Measurements from ENCODE around the gene MBP. TPM values are rescaled to one million over a fixed set of nuclear protein-coding genes. Genes with fewer than 3 reads are reported as not detected.
A peak's percentile ranks its signal among the peaks of the same experiment; 100 is the strongest.

Gene MBP
- total and polyA plus RNA-seq, 2 of the 4 experiments (the other 2 are of a cell fraction): 0.72 to 0.90 TPM

DNA sequence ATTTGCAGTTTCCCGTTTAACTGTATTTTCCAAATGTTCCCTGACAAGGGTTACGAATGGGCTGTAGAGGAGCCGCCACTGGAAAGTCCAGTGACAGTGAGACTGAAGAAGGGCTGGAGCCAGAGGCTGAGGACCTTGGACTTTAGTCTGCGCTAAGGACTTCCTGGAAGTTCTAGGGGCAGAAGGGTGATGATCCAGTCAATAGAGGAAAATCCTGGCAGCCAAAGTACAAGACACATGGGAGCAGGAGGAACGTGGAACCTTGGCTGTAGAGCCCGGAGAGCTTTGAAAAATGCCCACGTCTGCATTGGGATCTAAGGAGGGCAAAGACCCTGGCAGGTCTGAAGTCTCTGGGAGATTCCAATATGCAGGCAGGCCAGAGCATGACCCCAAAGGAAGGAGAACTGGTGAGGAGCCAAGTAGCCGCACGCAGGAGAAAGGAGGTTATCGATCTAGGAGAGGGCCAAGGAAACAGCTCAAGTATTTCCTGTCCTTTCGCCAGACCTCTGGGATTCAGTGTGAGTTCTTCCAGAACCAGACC lies 28.5 kb downstream of the MBP start:
- in situ Hi-C loops (cut with MboI; ENCODE audit: low sequenced_read_pairs): loop anchor here (25.0 kb wide), 1 partner anchor 642 kb away; no protein-coding TSS in a partner anchor
- Histone ChIP-seq H3K14ac (replicated peaks; ENCODE audit: low read depth, low read length) (peak overlapping the region; percentile 98), H4K5ac (ENCODE audit: low read depth, low read length) (peak overlapping the region; percentile 76), H2AK9ac (replicated peaks; ENCODE audit: low read depth, low read length, poor library complexity) (peak overlapping the region; percentile 96), H3K18ac (ENCODE audit: low read depth, low read length) (peak overlapping the region; percentile 99), H3K23ac (ENCODE audit: low read depth, low read length) (peak overlapping the region; percentile 76), H3K56ac (ENCODE audit: extremely low read depth, insufficient read depth, low read length) (peak overlapping the region; percentile 73; the same call in 1 of the 2 replicates), H2BK15ac (ENCODE audit: low read depth, low read length) (peak overlapping the region; percentile 97), H4K20me1 (ENCODE audit: insufficient read depth, low read length) (no peaks in the 10 kb centered on the region), H4K8ac (ENCODE audit: low read depth in 2 of 2, low read length in 2 of 2) (peak overlapping the region; percentile 87 to 97), H3K9ac (ENCODE audit: low read depth, low read length) (no peak overlapping the region), H2BK20ac (ENCODE audit: low read depth, low read length) (peak overlapping the region; percentile 93), H3K27ac (ENCODE audit: insufficient read depth, low read length) (peak overlapping the region; percentile 99), H2AFZ (replicated peaks; ENCODE audit: low read length, poor library complexity) (peak overlapping the region; percentile 81), H3K79me1 (ENCODE audit: low read depth in 1 of 2, low read length in 2 of 2) (peaks cover 0 to 33% of the 10 kb centered on the region in 2 experiments; a peak in 2 of 4 replicates), H3K9me1 (ENCODE audit: insufficient read depth, low read length) (peaks cover 36% of the 10 kb centered on the region), H2BK5ac (ENCODE audit: low read depth, low read length, poor library complexity, severe bottlenecking) (peak overlapping the region; percentile 100), H3K9me3 (ENCODE audit: control insufficient read depth, insufficient read depth, low read length) (no peaks in the 10 kb centered on the region), H3K36me3 (ENCODE audit: control insufficient read depth, insufficient read depth, low read length) (no peaks in the 10 kb centered on the region), H3K4me2 (ENCODE audit: low read depth, low read length) (no peak overlapping the region), H2BK120ac (ENCODE audit: low read depth, low read length) (peak overlapping the region; percentile 98), H3K27me3 (ENCODE audit: control insufficient read depth, insufficient read depth, low read length) (no peaks in the 10 kb centered on the region), H3K4ac (ENCODE audit: low read depth, low read length) (peak overlapping the region; percentile 97), H2AK5ac (ENCODE audit: low read depth, low read length) (peak overlapping the region; percentile 97), H3K4me3 (ENCODE audit: insufficient read depth, low read depth, low read length) (no peak overlapping the region), H4K91ac (ENCODE audit: insufficient read depth, low read depth, low read length) (peak overlapping the region; percentile 97), H3K4me1 (ENCODE audit: control insufficient read depth, insufficient read depth, low read length) (peaks cover 46% of the 10 kb centered on the region)
- TF ChIP-seq NFE2L2 (IDR thresholded peaks at IDR 0.05; ENCODE audit: low read depth, low read length): no peak
- no peak for TF ChIP-seq RFX5 (IDR thresholded peaks at IDR 0.05; ENCODE audit: low read depth, low read length)
- no peak for TF ChIP-seq CHD1 (IDR thresholded peaks at IDR 0.05; ENCODE audit: low read depth, low read length)
- TF ChIP-seq MAFK (IDR thresholded peaks at IDR 0.05; ENCODE audit: low read depth, low read length): no peak
- TF ChIP-seq MAZ (IDR thresholded peaks at IDR 0.05; ENCODE audit: borderline replicate concordance, low read depth, low read length): no peak
- TF ChIP-seq, protein P1, sequence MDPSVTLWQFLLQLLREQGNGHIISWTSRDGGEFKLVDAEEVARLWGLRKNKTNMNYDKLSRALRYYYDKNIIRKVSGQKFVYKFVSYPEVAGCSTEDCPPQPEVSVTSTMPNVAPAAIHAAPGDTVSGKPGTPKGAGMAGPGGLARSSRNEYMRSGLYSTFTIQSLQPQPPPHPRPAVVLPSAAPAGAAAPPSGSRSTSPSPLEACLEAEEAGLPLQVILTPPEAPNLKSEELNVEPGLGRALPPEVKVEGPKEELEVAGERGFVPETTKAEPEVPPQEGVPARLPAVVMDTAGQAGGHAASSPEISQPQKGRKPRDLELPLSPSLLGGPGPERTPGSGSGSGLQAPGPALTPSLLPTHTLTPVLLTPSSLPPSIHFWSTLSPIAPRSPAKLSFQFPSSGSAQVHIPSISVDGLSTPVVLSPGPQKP (IDR thresholded peaks at IDR 0.05; ENCODE audit: borderline replicate concordance, low read depth, low read length): no peak
- no peak for TF ChIP-seq CEBPB (IDR thresholded peaks at IDR 0.05; ENCODE audit: low read depth, low read length)
- no peak for TF ChIP-seq POLR2A (IDR thresholded peaks at IDR 0.05; ENCODE audit: low read depth, low read length)
- TF ChIP-seq, protein P2, sequence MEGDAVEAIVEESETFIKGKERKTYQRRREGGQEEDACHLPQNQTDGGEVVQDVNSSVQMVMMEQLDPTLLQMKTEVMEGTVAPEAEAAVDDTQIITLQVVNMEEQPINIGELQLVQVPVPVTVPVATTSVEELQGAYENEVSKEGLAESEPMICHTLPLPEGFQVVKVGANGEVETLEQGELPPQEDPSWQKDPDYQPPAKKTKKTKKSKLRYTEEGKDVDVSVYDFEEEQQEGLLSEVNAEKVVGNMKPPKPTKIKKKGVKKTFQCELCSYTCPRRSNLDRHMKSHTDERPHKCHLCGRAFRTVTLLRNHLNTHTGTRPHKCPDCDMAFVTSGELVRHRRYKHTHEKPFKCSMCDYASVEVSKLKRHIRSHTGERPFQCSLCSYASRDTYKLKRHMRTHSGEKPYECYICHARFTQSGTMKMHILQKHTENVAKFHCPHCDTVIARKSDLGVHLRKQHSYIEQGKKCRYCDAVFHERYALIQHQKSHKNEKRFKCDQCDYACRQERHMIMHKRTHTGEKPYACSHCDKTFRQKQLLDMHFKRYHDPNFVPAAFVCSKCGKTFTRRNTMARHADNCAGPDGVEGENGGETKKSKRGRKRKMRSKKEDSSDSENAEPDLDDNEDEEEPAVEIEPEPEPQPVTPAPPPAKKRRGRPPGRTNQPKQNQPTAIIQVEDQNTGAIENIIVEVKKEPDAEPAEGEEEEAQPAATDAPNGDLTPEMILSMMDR (conservative IDR thresholded peaks at IDR 0.05; ENCODE audit: low read depth, low read length): no peak
- no peak for TF ChIP-seq RCOR1 (IDR thresholded peaks at IDR 0.05; ENCODE audit: insufficient replicate concordance, low read length)
- TF ChIP-seq SMC3 (IDR thresholded peaks at IDR 0.05; ENCODE audit: low read depth, low read length): no peak
- TF ChIP-seq BHLHE40 (IDR thresholded peaks at IDR 0.05; ENCODE audit: low read depth, low read length): no peak
- TF ChIP-seq RAD21 (IDR thresholded peaks at IDR 0.05; ENCODE audit: low read length): no peak
- no peak for TF ChIP-seq MXI1 (IDR thresholded peaks at IDR 0.05; ENCODE audit: borderline replicate concordance, low read depth, low read length)
- DNase-seq: no peak
- no TSS peak for BruUV-seq (replicated peaks)
- intact Hi-C loops (cut with micrococcal nuclease): loop anchor here (2.0 to 10.0 kb wide), 4 partner anchors 25 to 269 kb away; no protein-coding TSS in a partner anchor
- WGBS, 2 experiments (ENCODE audit: extremely low coverage in 2 of 2, insufficient read length in 1 of 2): 86% methylated on average over 9 of the region's 11 CpGs; no CpG with 5 or more reads in 1 of the 2 experiments
- ChIA-PET POLR2A (ENCODE audit: unreplicated experiment) (interaction anchor here (0.6 kb wide), 1 partner anchor 104 kb away, joined by 3 read pairs; no protein-coding TSS in a partner anchor), CTCF (no interaction called here)
- no peak for ATAC-seq (ENCODE audit: low read depth)
- dilution Hi-C loops (cut with HindIII; ENCODE audit: low sequenced_read_pairs, unreplicated experiment): no loop called here

Data from IMR-90 (cell line).